ENCODE results near the gene RABL2A. TPM values are rescaled to one million over a fixed set of nuclear protein-coding genes. Genes with fewer than 3 reads are reported as not detected.
A peak's percentile ranks its signal among the peaks of the same experiment; 100 is the strongest.
"Not testable (repeated sequence)": the region's sequence is repeated elsewhere in the genome, so short reads cannot be mapped to it uniquely, and the experiment has no call there.

The RABL2A gene
- total and polyA plus RNA-seq, 2 donors from 2014 or later, result 12.8 to 28.4 TPM

DNA sequence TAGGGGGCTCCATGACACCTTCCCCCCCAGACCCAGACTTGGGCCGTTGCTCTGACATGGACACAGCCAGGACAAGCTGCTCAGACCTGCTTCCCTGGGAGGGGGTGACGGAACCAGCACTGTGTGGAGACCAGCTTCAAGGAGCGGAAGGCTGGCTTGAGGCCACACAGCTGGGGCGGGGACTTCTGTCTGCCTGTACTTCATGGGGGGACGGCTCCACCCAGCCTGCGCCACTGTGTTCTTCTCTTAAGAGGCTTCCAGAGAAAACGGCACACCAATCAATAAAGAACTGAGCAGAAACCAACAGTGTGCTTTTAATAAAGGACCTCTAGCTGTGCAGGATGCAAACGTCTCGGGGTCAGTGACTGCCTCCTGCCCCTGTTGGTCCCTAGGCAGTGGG, 28.3 kb upstream of the RABL2A start:
- DNase-seq; H3K36me3 ChIP-seq (ENCODE audit: control insufficient read depth in 2 of 3, insufficient read depth in 3 of 3, low read length in 3 of 3); H3K9ac ChIP-seq (ENCODE audit: low read length in 3 of 3); H3K4me3 ChIP-seq (ENCODE audit: low read length in 3 of 3); intact Hi-C loops (cut with DNase I); H3K4me1 ChIP-seq (ENCODE audit: control insufficient read depth in 2 of 3, insufficient read depth in 2 of 3, low read depth in 1 of 3, low read length in 3 of 3); H3K27me3 ChIP-seq (ENCODE audit: control insufficient read depth, insufficient read depth, low read length); H3K27ac ChIP-seq (ENCODE audit: low read depth in 2 of 2, low read length in 2 of 2); FAIRE-seq; H3K9me3 ChIP-seq (ENCODE audit: control insufficient read depth in 2 of 3, insufficient read depth in 1 of 3, low read length in 3 of 3): not testable (repeated sequence)

GRCh38 chr2:113599208-113599607, 27.9 kb upstream of the RABL2A start:
- H3K9me3 ChIP-seq (ENCODE audit: control insufficient read depth in 2 of 3, insufficient read depth in 1 of 3, low read length in 3 of 3); H3K36me3 ChIP-seq (ENCODE audit: control insufficient read depth in 2 of 3, insufficient read depth in 3 of 3, low read length in 3 of 3); H3K27ac ChIP-seq (ENCODE audit: low read depth in 2 of 2, low read length in 2 of 2); intact Hi-C loops (cut with DNase I); FAIRE-seq; DNase-seq; H3K4me1 ChIP-seq (ENCODE audit: control insufficient read depth in 2 of 3, insufficient read depth in 2 of 3, low read depth in 1 of 3, low read length in 3 of 3); H3K9ac ChIP-seq (ENCODE audit: low read length in 3 of 3); H3K27me3 ChIP-seq (ENCODE audit: control insufficient read depth, insufficient read depth, low read length); H3K4me3 ChIP-seq (ENCODE audit: low read length in 3 of 3): not testable (repeated sequence)

GRCh38 chr2:113602040-113602769, 24.9 kb upstream of the RABL2A start:
- H3K36me3 ChIP-seq (ENCODE audit: control insufficient read depth in 2 of 3, insufficient read depth in 3 of 3, low read length in 3 of 3); H3K27ac ChIP-seq (ENCODE audit: low read depth in 2 of 2, low read length in 2 of 2); H3K4me1 ChIP-seq (ENCODE audit: control insufficient read depth in 2 of 3, insufficient read depth in 2 of 3, low read depth in 1 of 3, low read length in 3 of 3); H3K27me3 ChIP-seq (ENCODE audit: control insufficient read depth, insufficient read depth, low read length); H3K4me3 ChIP-seq (ENCODE audit: low read length in 3 of 3); FAIRE-seq; H3K9me3 ChIP-seq (ENCODE audit: control insufficient read depth in 2 of 3, insufficient read depth in 1 of 3, low read length in 3 of 3); H3K9ac ChIP-seq (ENCODE audit: low read length in 3 of 3); intact Hi-C loops (cut with DNase I): not testable (repeated sequence)
- DNase-seq, result peak in 4 of 5 donors; percentile 17 to 82 (median 56)

- H3K27ac ChIP-seq (ENCODE audit: low read depth in 2 of 2, low read length in 2 of 2), result peak overlapping the region; percentile 72 to 89
- peak overlapping the region in 1 of 3 donors; percentile 80 for H3K9ac ChIP-seq (ENCODE audit: low read length in 3 of 3)
- intact Hi-C loops (cut with DNase I), result no loop called here
Measured at GRCh38 chr2:113602869-113603466, 24.1 kb upstream of the RABL2A start.

GRCh38 chr2:113603467-113604084, 23.5 kb upstream of the RABL2A start:
- FAIRE-seq; intact Hi-C loops (cut with DNase I); H3K36me3 ChIP-seq (ENCODE audit: control insufficient read depth in 2 of 3, insufficient read depth in 3 of 3, low read length in 3 of 3); H3K4me1 ChIP-seq (ENCODE audit: control insufficient read depth in 2 of 3, insufficient read depth in 2 of 3, low read depth in 1 of 3, low read length in 3 of 3); H3K9me3 ChIP-seq (ENCODE audit: control insufficient read depth in 2 of 3, insufficient read depth in 1 of 3, low read length in 3 of 3); H3K27me3 ChIP-seq (ENCODE audit: control insufficient read depth, insufficient read depth, low read length): not testable (repeated sequence)
- DNase-seq, result peak; percentile 89 to 98 (median 93)
- H3K4me3 ChIP-seq (ENCODE audit: low read length in 3 of 3), result peak overlapping the region; percentile 68 to 84 (median 70)
- H3K9ac ChIP-seq (ENCODE audit: low read length in 3 of 3), result peak overlapping the region in 1 of 3 donors; percentile 80
- peak overlapping the region; percentile 75 to 89 for H3K27ac ChIP-seq (ENCODE audit: low read depth in 2 of 2, low read length in 2 of 2)

More at GRCh38 chr2:113602869-113603466, 24.1 kb upstream of the RABL2A start:
- FAIRE-seq (no peak), DNase-seq (peak in 2 of 5 donors; percentile 10 to 75)
- no peaks in the 10 kb centered on the region for H3K9me3 ChIP-seq (ENCODE audit: control insufficient read depth in 2 of 3, insufficient read depth in 1 of 3, low read length in 3 of 3)
- H3K4me1 ChIP-seq (ENCODE audit: control insufficient read depth in 2 of 3, insufficient read depth in 2 of 3, low read depth in 1 of 3, low read length in 3 of 3), result no peaks in the 10 kb centered on the region
- H3K4me3 ChIP-seq (ENCODE audit: low read length in 3 of 3), result peak overlapping the region; percentile 68 to 84 (median 70)
- no peak for TF ChIP-seq CTCF (IDR thresholded peaks at IDR 0.05; ENCODE audit: borderline replicate concordance, extremely low read depth, insufficient read depth)
- H3K27me3 ChIP-seq (ENCODE audit: control insufficient read depth, insufficient read depth, low read length), result no peaks in the 10 kb centered on the region
- no peaks in the 10 kb centered on the region for H3K36me3 ChIP-seq (ENCODE audit: control insufficient read depth in 2 of 3, insufficient read depth in 3 of 3, low read length in 3 of 3)
